CD8-positive, alpha-beta memory T cell (primary cell): ENCODE measurements around the gene CD82. TPM values are rescaled to one million over a fixed set of nuclear protein-coding genes. Genes with fewer than 3 reads are reported as not detected.

Experiments
- CTCF ChIA-PET: fragments of 350-600 bp; sonication (Branson Sonifier 250); formaldehyde crosslinking; loops from one replicate; lab custom pipeline; 2021; ENCODE audit warnings: antibody characterized with exemption; lab: Charles Lee
- POLR2A ChIA-PET: fragments of 350-600 bp; sonication (Branson Sonifier 250); formaldehyde crosslinking; loops from one replicate; lab custom pipeline; 2021; ENCODE audit warnings: antibody characterized with exemption; lab: Charles Lee
- DNase-seq, 5 donors: peaks; one replicate each; pipeline versions ENCODE4 v3.0.0 to v3.0.0-alpha.2; 2020 to 2022; ENCODE audit warnings: mixed read lengths in 1 of 5
- H3K27ac ChIP-seq: one replicate; pipeline ENCODE4 v1.7.0; 2013; ENCODE audit warnings: low read depth, mild to moderate bottlenecking, low read length, moderate library complexity
- H3K27me3 ChIP-seq: 2 replicates; pipeline ENCODE4 v1.7.0; 2013; ENCODE audit warnings: low read length, mild to moderate bottlenecking; ENCODE audit not compliant: insufficient read depth, poor library complexity, severe bottlenecking
- H3K36me3 ChIP-seq: 2 replicates; pipeline ENCODE4 v1.7.0; 2013; ENCODE audit warnings: mild to moderate bottlenecking, low read length, moderate library complexity; ENCODE audit not compliant: insufficient read depth
- H3K4me1 ChIP-seq: 2 replicates; pipeline ENCODE4 v1.7.0; 2013; ENCODE audit warnings: mild to moderate bottlenecking, low read length, moderate library complexity; ENCODE audit not compliant: insufficient read depth
- H3K4me3 ChIP-seq: 2 replicates; pipeline ENCODE4 v1.7.0; 2013; ENCODE audit warnings: mild to moderate bottlenecking, low read length
- H3K9me3 ChIP-seq: 2 replicates; pipeline ENCODE4 v1.7.0; 2013; ENCODE audit warnings: mild to moderate bottlenecking, low read length
- H3K27ac Mint-ChIP-seq, 8 donors: one replicate each; pipeline ENCODE4 v1.8.0; 2020 to 2021; ENCODE audit warnings: mixed read lengths in 8 of 8, mild to moderate bottlenecking in 6 of 8, inconsistent platforms in 3 of 8, moderate library complexity in 3 of 8
- H3K27me3 Mint-ChIP-seq, 2 donors: one replicate each; pipeline ENCODE4 v1.8.0; 2020 to 2021; ENCODE audit warnings: mixed read lengths in 2 of 2, mild to moderate bottlenecking in 1 of 2, moderate library complexity in 1 of 2
- H3K36me3 Mint-ChIP-seq, 3 donors: one replicate each; pipeline ENCODE4 v1.8.0; 2020 to 2021; ENCODE audit warnings: mixed read lengths in 3 of 3, inconsistent platforms in 1 of 3, mild to moderate bottlenecking in 1 of 3
- H3K4me1 Mint-ChIP-seq, 3 donors: one replicate each; pipeline ENCODE4 v1.8.0; 2020 to 2021; ENCODE audit warnings: mixed read lengths in 3 of 3, inconsistent platforms in 1 of 3, mild to moderate bottlenecking in 1 of 3
- H3K4me3 Mint-ChIP-seq, 7 donors: one replicate each; pipeline ENCODE4 v1.8.0; 2020 to 2021; ENCODE audit warnings: mixed read lengths in 7 of 7, mild to moderate bottlenecking in 6 of 7, moderate library complexity in 4 of 7, inconsistent platforms in 2 of 7
- H3K9me3 Mint-ChIP-seq, 5 donors: one replicate each; pipeline ENCODE4 v1.8.0; 2020 to 2022; ENCODE audit warnings: mixed read lengths in 5 of 5, mild to moderate bottlenecking in 3 of 5, moderate library complexity in 2 of 5, inconsistent platforms in 1 of 5
- polyA plus RNA-seq: library from polyadenylated mRNA; unstranded; fragments of 300-500 nt; fragmentation: Illumina TruSeq; gene quantifications from one replicate; pipeline ENCODE4 v1.2.3, GENCODE V29; 2021
- total RNA-seq, 2 experiments: library from RNA; stranded (reverse); gene quantifications; one replicate each; pipeline ENCODE4 v1.2.3, GENCODE V29; 2021

Gene CD82
- total and polyA plus RNA-seq, 3 experiments from 2014 or later: 131 to 388 (median 356) TPM

- no peaks in the 10 kb centered on the region for H3K27me3 ChIP-seq
- Mint-ChIP-seq H3K9me3 (no peaks in the 10 kb centered on the region), H3K4me3 (no peak overlapping the region), H3K27me3 (peaks cover 18 to 22% of the 10 kb centered on the region in 2 donors), H3K36me3 (no peaks in the 10 kb centered on the region), H3K27ac (peak overlapping the region in 1 of 8 donors; percentile 16), H3K4me1 (no peaks in the 10 kb centered on the region)
- H3K4me1 ChIP-seq: no peaks in the 10 kb centered on the region
- no peak overlapping the region for H3K27ac ChIP-seq
- peak in 1 of 5 donors; percentile 24 for DNase-seq
- ChIA-PET POLR2A (no interaction called here), CTCF (interaction anchor here (0.9 to 3.8 kb wide), 2 partner anchors 12 to 72 kb away, joined by 3 to 20 read pairs; no protein-coding TSS in a partner anchor)
- no peaks in the 10 kb centered on the region for H3K9me3 ChIP-seq
- no peaks in the 10 kb centered on the region for H3K36me3 ChIP-seq
- H3K4me3 ChIP-seq: no peak overlapping the region
Measured at GRCh38 chr11:44628730-44629700, 63.6 kb downstream of the CD82 start.

DNA sequence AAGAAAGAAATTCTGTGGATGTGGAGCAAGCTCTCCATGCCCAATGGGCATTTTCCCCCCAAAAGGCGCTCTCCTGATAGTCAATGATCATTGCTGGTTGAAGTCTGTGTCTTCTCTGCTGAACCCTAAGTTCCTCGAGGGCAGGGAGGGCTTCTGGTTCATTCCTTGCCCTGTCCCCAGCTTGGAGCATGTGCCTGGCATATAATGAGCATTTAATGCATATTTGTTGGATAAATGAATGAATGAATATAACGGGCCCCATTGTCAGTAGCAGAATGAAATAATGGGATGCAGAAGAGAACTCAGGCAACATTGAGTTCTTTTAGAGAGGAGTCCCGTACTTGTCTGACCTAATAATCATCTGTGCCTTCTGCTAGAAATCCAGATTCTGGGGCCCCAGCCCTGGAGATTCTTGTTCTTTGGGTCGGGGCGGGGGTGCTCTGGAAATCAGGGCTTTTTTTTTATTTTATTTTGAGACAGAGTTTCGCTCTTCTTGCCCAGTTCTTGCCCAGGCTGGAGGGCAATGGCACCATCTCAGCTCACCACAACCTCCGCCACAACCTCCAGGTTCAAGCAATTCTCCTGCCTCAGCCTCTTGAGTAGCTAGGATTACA, 64.4 kb downstream of the CD82 start:
- Mint-ChIP-seq H3K27ac (peak overlapping the region in 1 of 8 donors; percentile 84), H3K4me1 (no peaks in the 10 kb centered on the region), H3K27me3 (peaks cover 20 to 26% of the 10 kb centered on the region in 2 donors), H3K36me3 (no peaks in the 10 kb centered on the region), H3K9me3 (no peaks in the 10 kb centered on the region), H3K4me3 (no peak overlapping the region)
- POLR2A ChIA-PET: no interaction called here
- no peak overlapping the region for H3K27ac ChIP-seq
- CTCF ChIA-PET: interaction anchor here (0.9 to 3.8 kb wide), 2 partner anchors 13 to 73 kb away, joined by 3 to 20 read pairs; no protein-coding TSS in a partner anchor
- no peaks in the 10 kb centered on the region for H3K9me3 ChIP-seq
- no peaks in the 10 kb centered on the region for H3K36me3 ChIP-seq
- no peaks in the 10 kb centered on the region for H3K27me3 ChIP-seq
- H3K4me1 ChIP-seq: no peaks in the 10 kb centered on the region
- no peak overlapping the region for H3K4me3 ChIP-seq
- DNase-seq: peak in 1 of 5 donors; percentile 3

DNA sequence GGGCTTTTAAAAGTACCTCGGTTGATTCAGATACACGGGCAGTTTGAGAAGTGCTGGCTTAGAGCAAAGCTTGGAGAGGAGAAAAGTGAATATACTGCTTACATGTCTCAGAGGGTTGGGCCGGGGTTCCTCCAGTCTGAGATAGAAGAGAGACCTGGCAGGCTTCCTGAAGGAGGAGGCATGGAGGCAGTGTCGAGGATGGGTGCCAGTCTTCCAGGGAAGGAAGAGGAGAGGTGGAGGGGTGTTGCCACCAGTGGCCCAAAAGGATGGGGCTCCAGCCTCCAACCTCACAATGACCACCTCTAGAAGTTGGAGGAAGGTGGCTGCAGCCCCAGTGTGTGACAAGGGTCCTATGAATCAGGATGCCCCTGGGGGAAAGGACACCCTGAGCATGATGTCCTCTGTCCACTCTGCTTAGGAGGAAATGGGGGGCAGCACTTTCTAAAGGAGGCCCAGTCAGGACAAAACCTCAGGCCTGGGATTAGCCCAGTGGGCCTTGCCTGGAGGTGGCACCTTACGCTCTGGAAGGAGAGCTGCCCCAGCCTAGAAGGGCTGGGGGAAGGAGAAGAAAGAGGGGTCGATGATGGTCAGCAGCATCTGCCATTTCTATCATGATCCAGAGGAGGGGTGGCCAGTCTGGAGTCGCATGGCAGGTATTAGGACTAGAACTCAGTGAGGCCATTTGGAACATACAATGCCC, 65.2 kb downstream of the CD82 start:
- Mint-ChIP-seq H3K4me1 (no peaks in the 10 kb centered on the region), H3K36me3 (no peaks in the 10 kb centered on the region), H3K9me3 (no peaks in the 10 kb centered on the region), H3K4me3 (no peak overlapping the region), H3K27me3 (peaks cover 27 to 33% of the 10 kb centered on the region in 2 donors), H3K27ac (peak overlapping the region in 1 of 8 donors; percentile 60)
- peak in 1 of 5 donors; percentile 9 for DNase-seq
- Histone ChIP-seq H3K4me3 (no peak overlapping the region), H3K27me3 (no peaks in the 10 kb centered on the region), H3K9me3 (no peaks in the 10 kb centered on the region), H3K36me3 (no peaks in the 10 kb centered on the region), H3K4me1 (no peaks in the 10 kb centered on the region), H3K27ac (no peak overlapping the region)
- POLR2A ChIA-PET: no interaction called here
- CTCF ChIA-PET: interaction anchor here (0.9 kb wide), 1 partner anchor 73 kb away, joined by 3 read pairs; no protein-coding TSS in a partner anchor

DNA sequence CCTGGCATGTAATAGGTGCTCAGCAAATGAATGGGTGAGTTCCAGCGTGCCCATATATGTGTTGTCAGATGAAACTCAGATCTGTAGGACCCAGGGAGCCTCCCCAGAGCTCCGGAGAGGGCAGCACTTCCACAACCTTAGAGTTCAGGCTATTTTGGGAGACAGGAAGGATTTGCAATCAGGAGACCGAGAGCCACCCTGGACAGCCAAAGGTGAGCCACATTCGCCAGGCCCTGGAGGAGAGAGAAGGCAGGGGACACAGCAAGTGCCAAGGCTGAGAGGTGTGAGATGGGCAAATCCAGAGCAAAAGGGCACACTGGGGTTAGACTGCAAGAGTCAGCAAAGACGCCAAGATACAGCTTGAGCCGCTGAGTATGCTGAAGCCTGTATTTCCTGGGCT, 66.4 kb downstream of the CD82 start:
- H3K4me3 Mint-ChIP-seq: no peak overlapping the region
- DNase-seq: no peak
- H3K27ac Mint-ChIP-seq: no peak overlapping the region
- H3K27ac ChIP-seq: no peak overlapping the region
- POLR2A ChIA-PET: no interaction called here
- H3K27me3 ChIP-seq: no peaks in the 10 kb centered on the region
- peaks cover 27 to 39% of the 10 kb centered on the region in 2 donors for H3K27me3 Mint-ChIP-seq
- no peak overlapping the region for H3K4me3 ChIP-seq
- no peaks in the 10 kb centered on the region for H3K9me3 ChIP-seq
- no peaks in the 10 kb centered on the region for H3K4me1 Mint-ChIP-seq
- no peaks in the 10 kb centered on the region for H3K36me3 ChIP-seq
- no peaks in the 10 kb centered on the region for H3K4me1 ChIP-seq
- CTCF ChIA-PET: interaction anchor here (1.0 to 1.2 kb wide), 3 partner anchors 10 to 295 kb away, joined by 3 to 4 read pairs (median 3); no protein-coding TSS in a partner anchor
- H3K9me3 Mint-ChIP-seq: no peaks in the 10 kb centered on the region
- H3K36me3 Mint-ChIP-seq: no peaks in the 10 kb centered on the region

DNA sequence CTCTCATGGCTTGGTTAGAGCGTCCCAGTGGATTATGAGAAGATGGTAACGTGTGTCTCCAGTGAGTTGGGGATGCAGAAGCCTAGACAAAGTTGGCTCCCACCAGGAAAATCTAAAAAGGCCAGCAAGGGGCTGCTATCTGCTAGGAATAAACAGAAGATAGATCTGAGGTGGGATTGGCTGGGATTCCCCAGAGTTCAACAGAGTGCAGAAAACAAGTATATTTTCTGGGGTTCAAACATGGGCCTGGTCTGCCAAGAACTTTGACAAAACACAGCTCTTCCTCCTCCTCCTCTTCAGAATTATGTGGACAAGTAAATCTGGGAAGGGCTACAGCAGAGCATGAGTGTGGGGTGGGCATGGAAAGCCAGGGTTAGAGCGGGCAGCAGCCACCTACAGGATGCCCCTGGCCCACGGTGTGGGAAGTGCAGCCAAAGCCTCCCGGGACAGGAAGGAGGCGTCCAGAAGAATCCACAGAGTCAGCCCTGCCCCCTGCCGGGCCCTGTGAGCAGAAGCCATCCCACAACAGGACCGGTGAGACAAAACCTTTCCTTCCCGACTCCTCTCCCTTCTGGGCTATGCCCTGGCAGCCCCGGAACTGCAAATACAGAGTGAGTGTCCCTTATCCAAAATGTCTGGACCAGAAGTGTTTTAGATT, 67.1 kb downstream of the CD82 start:
- Histone ChIP-seq H3K9me3 (no peaks in the 10 kb centered on the region), H3K27me3 (no peaks in the 10 kb centered on the region), H3K36me3 (no peaks in the 10 kb centered on the region), H3K4me1 (no peaks in the 10 kb centered on the region), H3K27ac (no peak overlapping the region), H3K4me3 (no peak overlapping the region)
- Mint-ChIP-seq H3K27me3 (peaks cover 29 to 45% of the 10 kb centered on the region in 2 donors), H3K4me3 (no peak overlapping the region), H3K4me1 (no peaks in the 10 kb centered on the region), H3K36me3 (no peaks in the 10 kb centered on the region), H3K27ac (no peak overlapping the region), H3K9me3 (no peaks in the 10 kb centered on the region)
- ChIA-PET POLR2A (no interaction called here), CTCF (interaction anchor here (1.0 to 1.4 kb wide), 4 partner anchors 11 to 294 kb away, joined by 3 to 4 read pairs (median 3); no protein-coding TSS in a partner anchor)
- DNase-seq: peak in 1 of 5 donors; percentile 21

DNA sequence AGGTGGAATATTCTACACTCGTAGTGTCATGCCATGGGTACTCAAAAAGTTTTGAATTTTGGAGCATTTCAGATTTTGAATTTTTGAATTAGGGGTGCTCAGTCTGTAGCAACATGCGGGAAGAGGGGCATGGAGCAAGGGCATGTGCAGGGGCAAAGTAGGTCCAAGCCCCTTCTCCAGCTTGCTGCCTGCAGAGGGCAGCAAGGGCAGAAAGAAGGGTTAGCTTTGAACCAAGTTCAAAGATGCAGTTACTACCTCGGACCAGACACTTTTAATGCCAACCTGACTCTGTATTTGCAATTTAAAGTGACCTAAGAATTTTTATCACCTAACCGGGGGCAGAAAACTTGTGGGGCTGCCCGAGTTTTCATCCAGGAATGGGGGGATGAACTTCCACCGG, 68.2 kb downstream of the CD82 start:
- no peaks in the 10 kb centered on the region for H3K4me1 ChIP-seq
- CTCF ChIA-PET: interaction anchor here (0.6 to 1.4 kb wide), 2 partner anchors 110 to 141 kb away, joined by 3 read pairs; no protein-coding TSS in a partner anchor
- H3K4me3 ChIP-seq: no peak overlapping the region
- no peak overlapping the region for H3K27ac ChIP-seq
- no peaks in the 10 kb centered on the region for H3K27me3 ChIP-seq
- no peaks in the 10 kb centered on the region for H3K36me3 Mint-ChIP-seq
- no peaks in the 10 kb centered on the region for H3K36me3 ChIP-seq
- no peaks in the 10 kb centered on the region for H3K9me3 ChIP-seq
- no peaks in the 10 kb centered on the region for H3K9me3 Mint-ChIP-seq
- peak overlapping the region in 1 of 8 donors; percentile 58 for H3K27ac Mint-ChIP-seq
- H3K4me1 Mint-ChIP-seq: no peaks in the 10 kb centered on the region
- POLR2A ChIA-PET: no interaction called here
- DNase-seq: no peak
- peaks cover 32 to 50% of the 10 kb centered on the region in 2 donors for H3K27me3 Mint-ChIP-seq
- H3K4me3 Mint-ChIP-seq: no peak overlapping the region
